GM21447 (cell line): ENCODE data around the gene OR11H7.
"Not testable (repeated sequence)": the region's sequence is repeated elsewhere in the genome, so short reads cannot be mapped to it uniquely, and the experiment has no call there.

Experiments
- ATAC-seq: cut with Tn5 transposase; IDR thresholded peaks from one replicate; pipeline ENCODE4 v1.9.1; 2021; ENCODE audit not compliant: unreplicated experiment

OR11H7 gene

GRCh38 chr14:20228681-20229080 is at the start of gene OR11H7:
Gene OR11H7 (plus strand): TSS chr14:20228981.
- ATAC-seq: no peak

- ATAC-seq: no peak
Observed at GRCh38 chr14:20179218-20179617, 49.6 kb upstream of the OR11H7 start.

DNA sequence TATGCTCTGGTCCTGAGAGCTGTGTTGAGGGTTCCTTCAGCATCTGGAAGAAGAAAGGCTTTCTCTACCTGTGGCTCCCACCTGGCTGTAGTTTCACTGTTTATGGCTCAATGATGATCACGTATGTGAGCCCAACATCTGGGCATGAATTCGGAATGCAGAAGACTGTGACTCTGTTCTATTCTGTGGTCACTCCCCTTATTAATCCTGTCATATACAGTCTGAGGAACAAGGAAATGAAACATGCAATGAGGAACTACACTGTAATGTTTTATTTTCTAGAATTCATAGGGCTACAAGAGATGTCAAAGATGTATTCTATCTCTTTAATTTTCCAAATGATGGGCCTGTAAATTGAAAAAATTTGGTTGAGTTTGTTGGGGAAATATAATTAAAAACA is 48.9 kb upstream of the OR11H7 start:
- ATAC-seq: no peak

- ATAC-seq: no peak
Observed at GRCh38 chr14:20180486-20180885, 48.3 kb upstream of the OR11H7 start.

DNA sequence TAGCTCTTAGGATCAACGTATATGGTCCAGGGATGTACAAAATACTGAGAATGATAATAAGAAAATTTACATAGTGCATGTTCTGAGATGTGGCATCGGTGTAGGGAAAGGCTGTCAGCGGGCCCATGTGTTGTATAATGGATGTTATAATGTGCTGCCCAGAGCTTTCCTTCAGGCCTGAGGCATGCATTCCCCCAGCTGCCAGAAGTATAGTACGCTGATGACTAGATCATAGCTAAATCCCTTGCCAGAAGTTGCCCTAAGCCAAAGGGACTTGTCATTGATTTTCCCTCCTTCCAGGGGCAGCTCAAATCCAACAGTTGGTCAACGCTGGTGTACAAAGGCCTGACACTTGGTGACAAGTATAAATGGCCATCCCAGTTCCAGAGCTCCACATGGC is 44.6 kb upstream of the OR11H7 start:
- no peak for ATAC-seq

DNA sequence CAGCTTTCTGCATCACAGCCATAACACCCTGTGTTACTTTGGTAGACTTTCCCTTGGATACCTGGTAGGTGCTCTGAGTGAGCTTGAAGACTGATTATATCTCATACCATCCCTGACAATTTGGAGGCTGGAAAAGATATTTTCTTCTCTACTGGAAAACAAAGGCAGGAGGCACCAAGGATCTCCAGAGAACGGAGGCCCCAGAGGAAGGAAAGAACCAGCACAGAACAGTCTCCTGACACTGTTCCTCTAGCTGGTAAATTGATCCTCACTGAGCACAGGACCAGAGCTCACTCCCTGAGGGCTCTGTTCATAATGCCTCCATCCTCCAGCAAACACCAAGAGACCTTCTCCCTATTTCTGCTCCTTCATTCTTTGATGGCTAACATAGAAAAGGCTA is 38.2 kb upstream of the OR11H7 start, which contains the start of gene OR11G2:
Gene OR11G2 (plus strand): TSS at position 301 of the 400 bp plus-strand sequence. CDS start 6,542 bp downstream, outside the sequence.
- no peak for ATAC-seq

DNA sequence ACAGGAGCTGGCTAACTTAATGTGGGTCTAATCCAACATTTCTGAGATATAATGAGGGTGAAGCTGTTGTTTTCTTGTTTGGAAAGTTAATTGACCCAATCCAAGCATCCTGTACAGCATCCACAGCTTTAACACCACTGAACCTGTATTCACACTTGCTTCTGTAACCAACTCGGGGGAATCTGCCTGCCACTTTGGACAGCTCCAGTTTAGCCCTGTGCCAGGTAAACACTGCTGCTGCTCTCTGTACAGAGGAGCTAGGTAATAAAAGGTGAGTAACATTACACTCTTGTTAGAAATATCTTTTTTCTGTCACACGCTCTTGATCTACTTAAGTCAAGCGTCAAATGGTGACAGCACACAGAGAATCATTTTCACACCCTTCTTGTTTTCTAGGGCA is 37.4 kb upstream of the OR11H7 start:
- ATAC-seq: no peak

GRCh38 chr14:20194101-20194500 is 34.7 kb upstream of the OR11H7 start:
- ATAC-seq: no peak

DNA sequence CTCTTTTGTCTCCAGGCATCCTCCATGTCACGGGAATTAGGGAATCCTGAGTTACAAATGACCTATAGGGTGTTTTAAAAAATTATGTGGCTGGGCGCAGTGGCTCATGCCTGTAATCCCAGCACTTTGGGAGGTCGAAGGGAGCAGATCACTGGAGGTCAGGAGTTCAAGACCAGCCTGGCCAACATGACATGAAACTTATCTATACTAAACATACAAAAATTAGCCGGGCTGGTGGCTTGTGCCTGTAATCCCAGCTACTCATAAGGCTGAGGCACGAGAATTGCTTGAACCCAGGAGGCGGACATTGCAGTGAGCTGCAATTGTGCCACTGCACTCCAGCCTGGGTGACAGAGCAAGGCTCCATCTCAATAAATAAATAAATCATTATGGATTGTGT is 33.6 kb upstream of the OR11H7 start:
- ATAC-seq: not testable (repeated sequence)

DNA sequence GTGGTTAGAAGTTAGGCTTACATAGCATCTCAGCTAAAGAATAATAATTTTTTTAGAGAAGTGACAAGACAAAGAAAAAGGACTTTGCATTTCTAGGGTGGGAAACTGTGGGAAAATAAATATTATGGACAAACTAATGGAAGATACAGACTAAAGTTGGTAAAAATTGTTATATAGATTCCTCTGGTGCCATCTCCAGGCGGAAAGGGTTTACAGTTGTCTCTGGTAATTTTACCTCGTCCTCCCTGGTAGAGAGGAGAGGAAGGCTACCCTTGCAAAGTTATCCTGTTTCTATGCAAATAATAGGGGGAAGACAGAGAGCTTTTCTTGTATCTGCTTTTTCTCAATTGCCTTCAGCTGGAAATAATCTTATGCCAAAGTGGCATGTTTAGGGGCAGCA is 32.9 kb upstream of the OR11H7 start:
- ATAC-seq: no peak

- ATAC-seq: no peak
Observed at GRCh38 chr14:20197459-20197858, 31.3 kb upstream of the OR11H7 start.

DNA sequence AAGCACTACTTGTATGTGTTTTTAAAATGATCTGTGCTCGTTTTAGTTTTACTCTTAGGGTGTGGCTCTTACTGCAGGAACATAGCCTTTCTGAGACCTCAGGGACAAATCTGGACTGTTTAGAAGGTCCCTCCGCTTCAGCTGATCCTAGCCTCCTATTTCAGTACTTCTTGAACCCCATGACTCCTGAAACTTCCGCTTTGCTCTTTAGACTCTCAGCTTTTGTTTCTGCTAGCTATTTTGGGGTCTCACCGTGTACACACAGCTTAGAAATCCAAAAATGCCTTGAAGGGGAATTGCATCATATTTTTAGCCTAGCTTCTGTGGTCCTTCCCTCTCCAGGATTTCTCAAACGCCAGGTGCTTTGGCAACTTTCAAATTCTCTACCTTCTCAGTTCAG is 29.8 kb upstream of the OR11H7 start:
- no peak for ATAC-seq

GRCh38 chr14:20204721-20205120 is 24.1 kb upstream of the OR11H7 start:
- ATAC-seq: no peak

DNA sequence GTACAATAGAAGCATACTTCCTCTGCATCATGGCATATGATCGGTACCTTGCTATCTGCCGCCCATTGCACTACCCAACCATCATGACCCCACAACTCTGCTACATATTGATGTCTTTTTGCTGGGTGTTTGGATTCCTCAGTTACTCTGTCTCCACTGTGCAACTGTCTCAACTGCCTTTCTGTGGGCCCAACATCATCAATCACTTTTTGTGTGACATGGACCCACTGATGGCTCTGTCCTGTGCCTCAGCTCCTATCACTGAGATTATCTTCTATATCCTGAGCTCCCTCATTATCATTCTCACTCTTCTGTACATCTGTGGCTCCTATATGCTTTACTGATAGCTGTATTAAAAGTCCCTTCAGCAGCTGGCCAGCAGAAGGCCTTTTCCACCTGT is 19.2 kb upstream of the OR11H7 start:
- ATAC-seq: no peak

DNA sequence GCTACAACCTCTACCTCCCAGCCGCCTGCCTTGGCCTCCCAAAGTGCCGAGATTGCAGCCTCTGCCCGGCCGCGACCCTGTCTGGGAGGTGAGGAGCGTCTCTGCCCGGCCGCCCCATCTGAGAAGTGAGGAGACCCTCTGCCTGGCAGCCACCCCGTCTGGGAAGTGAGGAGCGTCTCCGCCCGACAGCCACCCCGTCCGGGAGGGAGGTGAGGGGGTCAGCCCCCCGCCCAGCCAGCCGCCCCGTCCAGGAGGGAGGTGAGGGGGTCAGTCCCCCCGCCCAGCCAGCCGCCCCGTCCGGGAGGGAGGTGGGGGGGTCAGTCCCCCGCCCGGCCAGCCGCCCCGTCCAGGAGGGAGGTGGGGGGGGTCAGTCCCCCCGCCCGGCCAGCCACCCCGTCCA is 16.4 kb upstream of the OR11H7 start:
- not testable (repeated sequence) for ATAC-seq

DNA sequence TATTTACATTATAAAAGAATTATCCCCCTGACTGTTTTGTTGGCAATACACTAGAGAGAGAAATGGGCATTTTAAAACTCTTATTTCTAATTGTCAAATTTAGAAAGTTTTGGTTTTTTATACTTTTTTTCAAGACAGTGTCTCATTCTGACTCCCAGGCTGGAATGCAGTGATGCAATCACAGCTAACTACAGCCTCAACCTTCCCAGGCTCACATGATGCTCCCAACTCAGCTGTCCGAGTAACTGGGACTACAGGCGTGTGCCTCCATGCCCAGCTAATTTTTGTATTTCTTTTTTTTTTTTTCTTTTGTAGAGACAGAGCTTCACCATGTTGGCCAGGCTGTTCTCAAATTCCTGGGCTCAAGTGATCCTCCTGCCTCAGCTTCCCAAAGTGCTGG is 13.6 kb upstream of the OR11H7 start:
- ATAC-seq: no peak

DNA sequence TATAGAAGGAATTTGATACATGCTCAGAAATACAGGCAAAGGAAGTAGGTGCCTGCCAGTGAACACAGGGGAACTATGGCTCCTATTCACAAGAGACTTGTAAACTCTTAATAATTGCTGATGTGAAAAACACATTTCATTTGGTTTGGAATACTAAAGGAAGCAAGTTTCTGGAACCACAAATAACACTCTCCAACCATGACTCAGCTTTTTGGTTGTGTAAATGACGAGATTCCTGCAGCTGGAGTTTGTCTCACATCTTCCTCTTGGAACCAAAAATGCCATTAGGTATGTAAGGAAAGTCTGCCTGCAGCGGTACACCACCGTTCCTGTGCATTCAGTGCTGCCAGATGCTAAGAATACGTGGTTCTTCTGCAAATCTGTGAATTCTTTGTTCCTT is 9.7 kb upstream of the OR11H7 start:
- no peak for ATAC-seq

DNA sequence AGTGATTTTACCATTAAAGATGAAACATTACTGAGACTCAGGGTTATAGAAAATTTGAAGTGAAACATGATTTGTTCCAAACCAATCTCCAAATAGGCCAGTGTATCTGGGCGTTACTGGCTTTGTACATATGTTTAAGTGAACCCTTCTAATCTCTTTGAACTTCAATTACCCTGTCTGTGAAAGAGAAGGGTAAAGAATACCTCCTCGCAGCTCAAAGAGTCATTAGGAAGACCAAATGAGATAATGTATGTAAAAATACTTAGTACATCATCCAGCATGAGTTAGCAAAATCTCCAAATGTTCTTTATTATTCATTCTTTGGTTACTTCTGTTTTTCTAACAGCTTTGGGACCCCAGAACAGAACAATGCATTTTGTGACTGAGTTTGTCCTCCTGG is 5.4 kb upstream of the OR11H7 start, which contains the start of gene OR11H6:
Gene OR11H6 (plus strand): TSS at position 301 of the 400 bp plus-strand sequence. CDS start 0 bp downstream, at position 301.
- no peak for ATAC-seq

- ATAC-seq: not testable (repeated sequence)
Observed at GRCh38 chr14:20235415-20235814, 6.6 kb downstream of the OR11H7 start.

- no peak for ATAC-seq
Observed at GRCh38 chr14:20247646-20248246, 19.0 kb downstream of the OR11H7 start.

DNA sequence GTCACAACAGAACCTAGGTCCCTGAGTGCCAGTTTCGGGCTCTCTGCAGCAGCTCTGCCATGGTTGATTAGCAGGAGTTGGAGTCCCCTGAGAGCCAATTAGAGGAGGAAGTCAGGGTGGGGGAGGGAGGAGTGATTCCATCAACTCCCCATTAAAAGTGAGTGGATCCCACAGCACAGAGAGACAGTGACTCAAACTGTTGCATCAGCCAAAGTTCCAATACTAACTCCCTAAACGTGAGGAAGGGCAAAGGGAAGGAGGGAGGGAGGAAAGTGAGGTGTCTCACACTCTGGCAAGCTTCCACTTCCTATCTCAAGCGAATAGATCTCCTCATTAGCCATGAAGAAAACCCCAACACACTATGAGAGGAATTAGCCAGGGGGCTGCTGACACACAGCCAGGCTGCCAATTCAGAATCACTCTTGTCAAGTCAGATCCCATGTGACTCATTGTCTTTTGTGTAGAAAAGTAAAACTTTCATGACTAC is 33.9 kb downstream of the OR11H7 start:
- ATAC-seq: no peak

GRCh38 chr14:20264361-20264760 is 35.6 kb downstream of the OR11H7 start:
- not testable (repeated sequence) for ATAC-seq

GRCh38 chr14:20274062-20274461 is 45.3 kb downstream of the OR11H7 start:
- ATAC-seq: no peak
